Measurements from ENCODE around the gene PTPRT. TPM values are rescaled to one million over a fixed set of nuclear protein-coding genes. Genes with fewer than 3 reads are reported as not detected.

PTPRT gene
- total and polyA plus RNA-seq, 10 of the 15 experiments (the other 5 are each of a cell fraction or from before 2014, with no cell fraction given), result not detected

- no peak for ATAC-seq
- DNase-seq (ENCODE audit: low read depth, low spot score), result no peak
- intact Hi-C loops (cut with micrococcal nuclease; ENCODE audit: unreplicated experiment) (no loop called here), in situ Hi-C loops (cut with MboI) (no loop called here)
- no peaks in the 10 kb centered on the region for H3K9me3 ChIP-seq (replicated peaks; ENCODE audit: control insufficient read depth, insufficient read depth, low read length)
- no peaks in the 10 kb centered on the region for H3K36me3 ChIP-seq (ENCODE audit: control insufficient read depth in 2 of 2, insufficient read depth in 2 of 2, low read length in 1 of 2)
- ChIA-PET CTCF (no interaction called here), RAD21 (ENCODE audit: unreplicated experiment) (no interaction called here), POLR2A (no interaction called here), SMC1A (ENCODE audit: uncharacterized antibody, unreplicated experiment) (no interaction called here)
- no peaks in the 10 kb centered on the region; a peak in 1 of 4 replicates for H3K27me3 ChIP-seq (replicated peaks in 1 of 2; ENCODE audit: control insufficient read depth in 2 of 2, insufficient read depth in 2 of 2, low read length in 1 of 2)
- no TSS peak for BruUV-seq (replicated peaks)
- no peak overlapping the region for H3K9ac ChIP-seq (ENCODE audit: control insufficient read depth, insufficient read depth, low read length)
- TF ChIP-seq CREB1 (IDR thresholded peaks at IDR 0.05; ENCODE audit: low read depth), result no peak
- no peak for TF ChIP-seq ZBED1 (IDR thresholded peaks at IDR 0.05; ENCODE audit: borderline replicate concordance)
- no peak for TF ChIP-seq CUX1 (IDR thresholded peaks at IDR 0.05; ENCODE audit: insufficient replicate concordance, low read depth, low read length)
- no peak for TF ChIP-seq PML (IDR thresholded peaks at IDR 0.05; ENCODE audit: low read length)
- TF ChIP-seq CREM (IDR thresholded peaks at IDR 0.05; ENCODE audit: low read depth), result no peak
- no peak for TF ChIP-seq CBX3 (IDR thresholded peaks at IDR 0.05; ENCODE audit: borderline replicate concordance, low read depth)
- no peak for TF ChIP-seq ZNF622 (IDR thresholded peaks at IDR 0.05)
- TF ChIP-seq ZNF274 (IDR thresholded peaks at IDR 0.05; ENCODE audit: insufficient read depth, insufficient read length), result no peak
- no peak for TF ChIP-seq RAD21 (IDR thresholded peaks at IDR 0.05; ENCODE audit: insufficient read depth, low read depth, low read length)
- no peak for TF ChIP-seq BRCA1 (IDR thresholded peaks at IDR 0.05; ENCODE audit: low read depth, low read length)
- H3K4me2 ChIP-seq (ENCODE audit: control insufficient read depth, insufficient read depth), result no peak overlapping the region
- H3K27ac ChIP-seq (ENCODE audit: control insufficient read depth, insufficient read depth), result no peak overlapping the region
- FAIRE-seq, result no peak
- no peak overlapping the region for H3K4me3 ChIP-seq
- 83% methylated on average over 6 of the region's 6 CpGs for WGBS (ENCODE audit: insufficient coverage, insufficient replicate concordance, low lambda C conversion rate, missing lambda C conversion rate)
- H4K20me1 ChIP-seq (ENCODE audit: control insufficient read depth, insufficient read depth), result no peaks in the 10 kb centered on the region
- no peak overlapping the region for H2AFZ ChIP-seq (ENCODE audit: control insufficient read depth, low read depth, low read length)
- no peaks in the 10 kb centered on the region for H3K79me2 ChIP-seq (ENCODE audit: control insufficient read depth, insufficient read depth, low read length)
- no peaks in the 10 kb centered on the region for H3K4me1 ChIP-seq (ENCODE audit: control insufficient read depth, insufficient read depth, low read length)
These were observed 917.2 kb downstream of the PTPRT start for GRCh38 chr20:42272516-42272915.
